CD4-positive, alpha-beta T cell treated with Interferon alpha-2 for 1 hour (primary cell): ENCODE data around the gene AUTS2.

Experiments
- DNase-seq, 2 donors: peaks; one replicate each; pipeline ENCODE4 v3.0.0-alpha.2; 2020 to 2022

The AUTS2 gene

DNA sequence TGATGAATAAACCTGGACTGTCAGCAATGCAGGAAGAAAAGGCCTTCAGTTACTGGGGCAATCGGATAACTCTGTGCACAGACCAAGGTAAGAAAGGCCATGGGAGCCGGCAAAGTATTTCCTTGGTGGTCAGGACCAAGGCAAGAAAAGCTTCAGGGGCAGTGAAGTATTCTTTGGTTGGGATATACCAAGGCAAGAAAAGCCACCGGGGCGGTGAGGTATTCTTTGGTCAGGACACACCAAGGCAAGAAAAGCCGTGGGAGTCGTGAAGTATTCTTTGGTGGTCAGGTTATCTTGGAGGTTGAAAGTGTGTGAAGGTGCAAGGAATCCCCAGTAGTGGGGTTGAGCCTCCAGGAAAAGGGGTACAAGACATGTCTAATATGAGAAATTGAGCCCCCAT lies 1238.7 kb downstream of the AUTS2 start:
- DNase-seq = no peak

- DNase-seq = no peak
These were observed 1239.3 kb downstream of the AUTS2 start for GRCh38 chr7:70837589-70837988.

GRCh38 chr7:70838292-70838907 lies 1240.1 kb downstream of the AUTS2 start:
- no peak for DNase-seq
